ENCODE results near the gene TRAIP. TPM values are rescaled to one million over a fixed set of nuclear protein-coding genes. Genes with fewer than 3 reads are reported as not detected.

The TRAIP gene
- total RNA-seq, 1 experiment from 2014 or later, result 15.6 TPM

- Histone ChIP-seq H3K4me1 (peaks cover 3% of the 10 kb centered on the region; the same call in 1 of the 2 replicates), H3K27me3 (no peaks in the 10 kb centered on the region), H3K9me3 (replicated peaks) (no peaks in the 10 kb centered on the region), H3K4me3 (no peak overlapping the region), H3K27ac (no peak overlapping the region), H3K36me3 (no peaks in the 10 kb centered on the region)
- peak; percentile 50 to 57 for DNase-seq
Observed at GRCh38 chr3:49882166-49882565, 25.8 kb upstream of the TRAIP start.

- no peaks in the 10 kb centered on the region for H3K27me3 ChIP-seq
- no peak overlapping the region for H3K4me3 ChIP-seq
- no peaks in the 10 kb centered on the region for H3K9me3 ChIP-seq (replicated peaks)
- no peak for DNase-seq
- H3K36me3 ChIP-seq, result no peaks in the 10 kb centered on the region
- no peak overlapping the region for H3K27ac ChIP-seq
- peaks cover 3% of the 10 kb centered on the region; the same call in 1 of the 2 replicates for H3K4me1 ChIP-seq
Observed at GRCh38 chr3:49880581-49881315, 24.4 kb upstream of the TRAIP start.

GRCh38 chr3:49879721-49880120 lies 23.4 kb upstream of the TRAIP start:
- H3K4me3 ChIP-seq, result no peak overlapping the region
- H3K36me3 ChIP-seq, result no peaks in the 10 kb centered on the region
- no peak overlapping the region for H3K27ac ChIP-seq
- DNase-seq, result no peak
- no peaks in the 10 kb centered on the region for H3K27me3 ChIP-seq
- no peaks in the 10 kb centered on the region for H3K9me3 ChIP-seq (replicated peaks)
- peaks cover 3% of the 10 kb centered on the region; the same call in 1 of the 2 replicates for H3K4me1 ChIP-seq

- H3K27ac ChIP-seq, result no peak overlapping the region
- H3K36me3 ChIP-seq, result no peaks in the 10 kb centered on the region
- H3K9me3 ChIP-seq (replicated peaks), result no peaks in the 10 kb centered on the region
- no peak overlapping the region for H3K4me3 ChIP-seq
- no peaks in the 10 kb centered on the region for H3K27me3 ChIP-seq
- H3K4me1 ChIP-seq, result peaks cover 3% of the 10 kb centered on the region; the same call in 1 of the 2 replicates
- no peak for DNase-seq
Observed at GRCh38 chr3:49878686-49879085, 22.3 kb upstream of the TRAIP start.

- H3K4me3 ChIP-seq, result no peak overlapping the region
- peaks cover 3% of the 10 kb centered on the region; the same call in 1 of the 2 replicates for H3K4me1 ChIP-seq
- H3K36me3 ChIP-seq, result no peaks in the 10 kb centered on the region
- DNase-seq, result no peak
- H3K27me3 ChIP-seq, result no peaks in the 10 kb centered on the region
- H3K27ac ChIP-seq, result no peak overlapping the region
- H3K9me3 ChIP-seq (replicated peaks), result no peaks in the 10 kb centered on the region
Observed at GRCh38 chr3:49877716-49878115, 21.4 kb upstream of the TRAIP start.

GRCh38 chr3:49876567-49876966 lies 20.2 kb upstream of the TRAIP start:
- H3K4me3 ChIP-seq, result no peak overlapping the region
- no peaks in the 10 kb centered on the region for H3K27me3 ChIP-seq

GRCh38 chr3:49873623-49874022 lies 17.3 kb upstream of the TRAIP start:
- Histone ChIP-seq H3K9me3 (replicated peaks) (no peaks in the 10 kb centered on the region), H3K4me1 (no peaks in the 10 kb centered on the region), H3K36me3 (no peaks in the 10 kb centered on the region), H3K27ac (no peak overlapping the region), H3K27me3 (no peaks in the 10 kb centered on the region), H3K4me3 (no peak overlapping the region)
- no peak for DNase-seq

More at GRCh38 chr3:49876567-49876966, 20.2 kb upstream of the TRAIP start:
- H3K27ac ChIP-seq, result no peak overlapping the region
- no peak for DNase-seq
- no peaks in the 10 kb centered on the region for H3K9me3 ChIP-seq (replicated peaks)
- no peaks in the 10 kb centered on the region for H3K4me1 ChIP-seq
- no peaks in the 10 kb centered on the region for H3K36me3 ChIP-seq

- no peak for DNase-seq
- H3K27me3 ChIP-seq, result no peaks in the 10 kb centered on the region
- no peaks in the 10 kb centered on the region for H3K36me3 ChIP-seq
- H3K4me1 ChIP-seq, result no peaks in the 10 kb centered on the region
- no peak overlapping the region for H3K4me3 ChIP-seq
- H3K9me3 ChIP-seq (replicated peaks), result no peaks in the 10 kb centered on the region
- H3K27ac ChIP-seq, result no peak overlapping the region
Observed at GRCh38 chr3:49872801-49873281, 16.5 kb upstream of the TRAIP start.

- Histone ChIP-seq H3K9me3 (replicated peaks) (no peaks in the 10 kb centered on the region), H3K4me3 (no peak overlapping the region), H3K4me1 (no peaks in the 10 kb centered on the region), H3K27ac (no peak overlapping the region), H3K36me3 (no peaks in the 10 kb centered on the region), H3K27me3 (no peaks in the 10 kb centered on the region)
- no peak for DNase-seq
Observed at GRCh38 chr3:49871531-49872153, 15.3 kb upstream of the TRAIP start.

GRCh38 chr3:49869525-49870126 lies 13.3 kb upstream of the TRAIP start, which contains the start of gene CAMKV:
TSS of gene CAMKV (minus strand) at chr3:49869906. CDS start at chr3:49862388, 7,518 bp downstream.
- H3K36me3 ChIP-seq, result no peaks in the 10 kb centered on the region
- H3K27ac ChIP-seq, result no peak within 1 kb of the TSS
- no peaks in the 10 kb centered on the region for H3K4me1 ChIP-seq
- H3K27me3 ChIP-seq, result peaks cover 3% of the 10 kb centered on the region; the same call in 1 of the 2 replicates
- H3K4me3 ChIP-seq, result no peak within 1 kb of the TSS
- no peak for DNase-seq
- H3K9me3 ChIP-seq (replicated peaks), result no peaks in the 10 kb centered on the region

- Histone ChIP-seq H3K4me1 (no peaks in the 10 kb centered on the region), H3K36me3 (no peaks in the 10 kb centered on the region), H3K27ac (no peak overlapping the region), H3K27me3 (peaks cover 3% of the 10 kb centered on the region; the same call in 1 of the 2 replicates), H3K9me3 (replicated peaks) (no peaks in the 10 kb centered on the region), H3K4me3 (no peak overlapping the region)
- no peak for DNase-seq
Observed at GRCh38 chr3:49868862-49869466, 12.6 kb upstream of the TRAIP start.

- DNase-seq, result peak; percentile 54 to 67
Observed at GRCh38 chr3:49867871-49868321, 11.5 kb upstream of the TRAIP start.

GRCh38 chr3:49867400-49867799 lies 11.0 kb upstream of the TRAIP start:
- Histone ChIP-seq H3K4me3 (no peak overlapping the region), H3K36me3 (no peaks in the 10 kb centered on the region), H3K27me3 (peaks cover 3% of the 10 kb centered on the region; the same call in 1 of the 2 replicates), H3K27ac (no peak overlapping the region), H3K4me1 (no peaks in the 10 kb centered on the region), H3K9me3 (replicated peaks) (no peaks in the 10 kb centered on the region)
- no peak for DNase-seq

More at GRCh38 chr3:49867871-49868321, 11.5 kb upstream of the TRAIP start:
- Histone ChIP-seq H3K27ac (no peak overlapping the region), H3K36me3 (no peaks in the 10 kb centered on the region), H3K4me3 (no peak overlapping the region), H3K4me1 (no peaks in the 10 kb centered on the region), H3K9me3 (replicated peaks) (no peaks in the 10 kb centered on the region), H3K27me3 (peaks cover 3% of the 10 kb centered on the region; the same call in 1 of the 2 replicates)

GRCh38 chr3:49865198-49865784 lies 8.9 kb upstream of the TRAIP start:
- Histone ChIP-seq H3K4me3 (no peak overlapping the region), H3K9me3 (replicated peaks) (no peaks in the 10 kb centered on the region), H3K27ac (no peak overlapping the region), H3K27me3 (peaks cover 3% of the 10 kb centered on the region; the same call in 1 of the 2 replicates), H3K36me3 (no peaks in the 10 kb centered on the region), H3K4me1 (no peaks in the 10 kb centered on the region)
- DNase-seq, result no peak

All from SJCRH30 (cell line).